ENCODE results near the gene PLAAT2.
"Not testable (repeated sequence)": the region's sequence is repeated elsewhere in the genome, so short reads cannot be mapped to it uniquely, and the experiment has no call there.

The PLAAT2 gene

GRCh38 chr11:63578882-63579281 is 15.7 kb upstream of the PLAAT2 start:
- DNase-seq (ENCODE audit: low read depth in 2 of 2): not testable (repeated sequence)

- no peak for DNase-seq (ENCODE audit: low read depth in 2 of 2)
Measured at GRCh38 chr11:63574856-63575602, 11.8 kb upstream of the PLAAT2 start.

- DNase-seq (ENCODE audit: low read depth in 2 of 2): no peak
Measured at GRCh38 chr11:63573881-63574855, 11.0 kb upstream of the PLAAT2 start.

- DNase-seq (ENCODE audit: low read depth in 2 of 2): no peak
Measured at GRCh38 chr11:63572026-63572688, 9.0 kb upstream of the PLAAT2 start.

GRCh38 chr11:63569570-63569969 is 6.4 kb upstream of the PLAAT2 start:
- no peak for DNase-seq (ENCODE audit: low read depth in 2 of 2)

- DNase-seq (ENCODE audit: low read depth in 2 of 2): peak; percentile 32 to 43
Measured at GRCh38 chr11:63567044-63567840, 4.1 kb upstream of the PLAAT2 start.

- no peak for DNase-seq (ENCODE audit: low read depth in 2 of 2)
Measured at GRCh38 chr11:63564784-63565350, 1.7 kb upstream of the PLAAT2 start.

- no peak for DNase-seq (ENCODE audit: low read depth in 2 of 2)
Measured at GRCh38 chr11:63564056-63564774, 1.0 kb upstream of the PLAAT2 start.

- no peak for DNase-seq (ENCODE audit: low read depth in 2 of 2)
Measured at GRCh38 chr11:63560506-63561180, 2.5 kb downstream of the PLAAT2 start.

- DNase-seq (ENCODE audit: low read depth in 2 of 2): no peak
Measured at GRCh38 chr11:63558459-63559157, 4.6 kb downstream of the PLAAT2 start.

GRCh38 chr11:63557570-63557969 is 5.6 kb downstream of the PLAAT2 start:
- no peak for DNase-seq (ENCODE audit: low read depth in 2 of 2)

GRCh38 chr11:63556404-63557013 is 6.7 kb downstream of the PLAAT2 start:
- DNase-seq (ENCODE audit: low read depth in 2 of 2): no peak

GRCh38 chr11:63554877-63555223 is 8.3 kb downstream of the PLAAT2 start:
- no peak for DNase-seq (ENCODE audit: low read depth in 2 of 2)

GRCh38 chr11:63553759-63554158 is 9.4 kb downstream of the PLAAT2 start:
- DNase-seq (ENCODE audit: low read depth in 2 of 2): peak; percentile 44 to 52

GRCh38 chr11:63552921-63553320 is 10.3 kb downstream of the PLAAT2 start:
- DNase-seq (ENCODE audit: low read depth in 2 of 2): no peak

- DNase-seq (ENCODE audit: low read depth in 2 of 2): no peak
Measured at GRCh38 chr11:63551889-63552266, 11.3 kb downstream of the PLAAT2 start.

- DNase-seq (ENCODE audit: low read depth in 2 of 2): no peak
Measured at GRCh38 chr11:63551091-63551888, 11.9 kb downstream of the PLAAT2 start.

GRCh38 chr11:63550156-63550700 is 13.0 kb downstream of the PLAAT2 start:
- DNase-seq (ENCODE audit: low read depth in 2 of 2): not testable (repeated sequence)

All from stimulated activated CD8-positive, alpha-beta memory T cell treated with anti-CD3 and anti-CD28 coated beads, Interleukin-15, amount 100 ng/mL, for 48 hours (primary cell).